Gastroesophageal sphincter (tissue), 4 donors: ENCODE results near the gene CCDC187. TPM values are rescaled to one million over a fixed set of nuclear protein-coding genes. Genes with fewer than 3 reads are reported as not detected.

Experiments
- ATAC-seq: fragments of 150-250 bp; one replicate; pipeline ENCODE4 v1.9.1; 2016; ENCODE audit warnings: mild to moderate bottlenecking, moderate library complexity
- H3K27ac ChIP-seq, 4 donors: fragments of 200-600 bp; sonication (generic) in 3 of 4; 1 replicate in 3 of 4; 2 replicates in 1 of 4; pipeline ENCODE4 v1.5.1; 2016 to 2019
- H3K27me3 ChIP-seq: fragments of 200-600 bp; sonication (generic); one replicate; pipeline ENCODE4 v1.5.1; 2019
- H3K36me3 ChIP-seq, 2 donors: fragments of 200-600 bp; sonication (generic); one replicate each; pipeline ENCODE4 v1.5.1; 2019; ENCODE audit warnings: control low read depth in 1 of 2
- H3K4me1 ChIP-seq, 3 donors: fragments of 200-600 bp; sonication (generic); 1 replicate in 2 of 3; 2 replicates in 1 of 3; pipeline ENCODE4 v1.5.1; 2016 to 2019; ENCODE audit warnings: control low read depth in 2 of 3
- H3K4me3 ChIP-seq, 2 donors: fragments of 200-600 bp; sonication (generic); one replicate each; pipeline ENCODE4 v1.5.1; 2019; ENCODE audit warnings: mild to moderate bottlenecking in 1 of 2, moderate library complexity in 1 of 2
- H3K9me3 ChIP-seq, 3 donors: fragments of 200-600 bp; sonication (generic); one replicate each; pipeline ENCODE4 v1.5.1; 2017 to 2019; ENCODE audit warnings: control low read depth in 2 of 3
- CTCF ChIP-seq, 4 experiments: fragments of 200-600 bp in 2 of 4; fragments of 450-650 bp in 2 of 4; sonication (generic) in 1 of 4; IDR thresholded peaks; one replicate each; pipeline ENCODE4 v1.5.1; 2017 to 2019; ENCODE audit warnings: antibody characterized with exemption in 4 of 4, mild to moderate bottlenecking in 2 of 4, moderate library complexity in 2 of 4
- EP300 ChIP-seq: sonication (generic); formaldehyde crosslinking; IDR thresholded peaks from one replicate; pipeline ENCODE4 v1.6.1; 2017; ENCODE audit warnings: antibody characterized with exemption, mild to moderate bottlenecking
- POLR2A ChIP-seq, 2 donors: fragments of 450-650 bp; IDR thresholded peaks; one replicate each; pipeline ENCODE4 v1.6.1; 2017; ENCODE audit warnings: antibody characterized with exemption in 2 of 2, mild to moderate bottlenecking in 2 of 2, moderate library complexity in 1 of 2
- POLR2AphosphoS5 ChIP-seq: sonication (generic); formaldehyde crosslinking; IDR thresholded peaks from one replicate; pipeline ENCODE4 v1.6.1; 2017; ENCODE audit warnings: antibody characterized with exemption
- WGBS, 2 donors: methylation state at CpG; one replicate each; pipeline ENCODE4 v1.1.5; 2018; ENCODE audit warnings: low coverage in 1 of 2; 5-methylcytosine and 5-hydroxymethylcytosine counted together
- total RNA-seq, 4 donors: library from RNA; depleted of rRNA; stranded (reverse); fragments of >200 nt; gene quantifications; one replicate each; pipeline ENCODE4 v1.1.0, GENCODE V29; 2016

CCDC187 gene
- total RNA-seq, 4 donors from 2014 or later = not detected

GRCh38 chr9:136283291-136284235 is 20.3 kb downstream of the CCDC187 start:
- peak; percentile 92 for ATAC-seq
- TF ChIP-seq CTCF (IDR thresholded peaks at IDR 0.05) (peak in 3 of 4 experiments; percentile 69 to 88 (median 80)), EP300 (no peak)
- H3K36me3 ChIP-seq = no peaks in the 10 kb centered on the region
- peak overlapping the region in 1 of 2 donors; percentile 36 for H3K4me3 ChIP-seq
- H3K27ac ChIP-seq = no peak overlapping the region
- peaks cover 93% of the 10 kb centered on the region for H3K27me3 ChIP-seq
- H3K4me1 ChIP-seq = peaks cover 0 to 11% (median 0%) of the 10 kb centered on the region in 3 donors
- 6% methylated on average over 15 of the region's 32 CpGs; no CpG with 5 or more reads in 1 of the 2 donors for WGBS, 2 donors
- H3K9me3 ChIP-seq = no peaks in the 10 kb centered on the region

- 60% methylated on average over 2 of the region's 14 CpGs; no CpG with 5 or more reads in 1 of the 2 donors for WGBS, 2 donors
- ATAC-seq = no peak
- Histone ChIP-seq H3K4me3 (no peak overlapping the region), H3K27me3 (peaks cover 93% of the 10 kb centered on the region), H3K27ac (no peak overlapping the region), H3K4me1 (peaks cover 0 to 11% (median 0%) of the 10 kb centered on the region in 3 donors), H3K36me3 (no peaks in the 10 kb centered on the region), H3K9me3 (no peaks in the 10 kb centered on the region)
- TF ChIP-seq POLR2AphosphoS5 (no peak), CTCF (IDR thresholded peaks at IDR 0.05) (no peak), EP300 (no peak), POLR2A (IDR thresholded peaks at IDR 0.05) (no peak)
Measured at GRCh38 chr9:136282272-136282861, 21.5 kb downstream of the CCDC187 start.

GRCh38 chr9:136281421-136282271 is 22.2 kb downstream of the CCDC187 start:
- Histone ChIP-seq H3K36me3 (no peaks in the 10 kb centered on the region), H3K27me3 (peaks cover 93% of the 10 kb centered on the region), H3K9me3 (no peaks in the 10 kb centered on the region), H3K4me3 (no peak overlapping the region), H3K27ac (no peak overlapping the region), H3K4me1 (peaks cover 0 to 11% (median 0%) of the 10 kb centered on the region in 3 donors)
- no peak for ATAC-seq
- 40 to 80% methylated on average over 3 of the region's 39 CpGs for WGBS, 2 donors
- TF ChIP-seq POLR2A (IDR thresholded peaks at IDR 0.05) = no peak
- TF ChIP-seq CTCF (IDR thresholded peaks at IDR 0.05) = no peak
- TF ChIP-seq POLR2AphosphoS5 = no peak
- TF ChIP-seq EP300 = no peak

- Histone ChIP-seq H3K9me3 (no peaks in the 10 kb centered on the region), H3K4me3 (no peak overlapping the region), H3K27me3 (peaks cover 93% of the 10 kb centered on the region), H3K36me3 (no peaks in the 10 kb centered on the region), H3K27ac (no peak overlapping the region), H3K4me1 (peaks cover 0 to 11% (median 0%) of the 10 kb centered on the region in 3 donors)
- TF ChIP-seq EP300 = no peak
- no peak for TF ChIP-seq CTCF (IDR thresholded peaks at IDR 0.05)
- TF ChIP-seq POLR2A (IDR thresholded peaks at IDR 0.05) = no peak
- no peak for TF ChIP-seq POLR2AphosphoS5
- no peak for ATAC-seq
- WGBS, 2 donors = 84 to 95% methylated on average over 5 to 7 of the region's 16 CpGs
Measured at GRCh38 chr9:136280535-136281315, 23.2 kb downstream of the CCDC187 start.
